HL-60 (cell line): Measurements from ENCODE around the gene LRRK1.

ENCODE experiments used
- DNase-seq, 2 experiments: peaks; one replicate each; pipeline ENCODE4 v3.0.0-alpha.2; 2010 to 2020; ENCODE audit warnings: low read depth in 1 of 2, low spot score in 1 of 2
- H3K27ac ChIP-seq: fragments of 250-450 bp; sonication (Bioruptor Pico); replicated peaks from 2 replicates; pipeline ENCODE4 v1.5.1; 2020; ENCODE audit warnings: mild to moderate bottlenecking, moderate library complexity
- H3K27me3 ChIP-seq: fragments of 250-450 bp; sonication (Bioruptor Pico); 2 replicates; pipeline ENCODE4 v1.5.1; 2021; ENCODE audit warnings: mild to moderate bottlenecking, moderate library complexity; ENCODE audit not compliant: insufficient read depth, poor library complexity, severe bottlenecking
- H3K4me3 ChIP-seq: replicated peaks from 2 replicates; pipeline ENCODE4 v1.5.1; 2011; ENCODE audit warnings: mild to moderate bottlenecking, control low read depth, low read length; ENCODE audit not compliant: insufficient read depth
- GABPA ChIP-seq: IDR thresholded peaks from 2 replicates; pipeline ENCODE4 v1.6.1; 2012; ENCODE audit warnings: low read depth
- POLR2AphosphoS5 ChIP-seq: IDR thresholded peaks from 2 replicates; pipeline ENCODE4 v1.6.1; 2012; ENCODE audit warnings: low read depth
- SPI1 ChIP-seq: IDR thresholded peaks from 2 replicates; pipeline ENCODE4 v1.6.1; 2012; ENCODE audit warnings: low read depth, mild to moderate bottlenecking, borderline replicate concordance
- TF ChIP-seq, protein P1 (sequence below): IDR thresholded peaks from one replicate; pipeline ENCODE4 v1.5.1; 2011; ENCODE audit warnings: low read length, control low read depth, inconsistent platforms; ENCODE audit not compliant: insufficient read depth
- TF ChIP-seq, protein P2 (sequence below): IDR thresholded peaks from 2 replicates; pipeline ENCODE4 v1.6.1; 2012; ENCODE audit warnings: low read depth; ENCODE audit not compliant: insufficient replicate concordance

The LRRK1 gene

DNA sequence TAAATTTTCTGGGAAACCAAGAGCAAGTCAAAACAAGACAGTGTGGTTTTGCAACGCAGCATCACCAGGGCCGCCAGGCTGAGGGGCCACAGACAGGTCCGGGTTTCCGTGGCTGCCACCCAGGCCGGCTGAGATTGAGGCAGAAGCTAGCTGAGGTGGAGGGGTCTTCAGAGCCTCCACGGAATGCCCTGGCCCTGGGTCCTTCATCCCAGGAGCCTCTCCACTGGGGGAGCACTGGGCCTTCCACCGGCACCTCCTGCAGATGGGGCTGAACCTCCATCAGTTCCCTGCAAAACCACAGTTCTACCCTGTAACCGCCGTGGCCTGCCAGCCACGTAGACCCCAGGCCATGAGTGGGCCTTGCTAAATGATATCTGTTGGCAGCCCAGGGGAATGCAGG lies 180.0 kb downstream of the LRRK1 start:
- H3K27me3 ChIP-seq = no peaks in the 10 kb centered on the region
- no peak overlapping the region for H3K4me3 ChIP-seq
- TF ChIP-seq, protein P1, sequence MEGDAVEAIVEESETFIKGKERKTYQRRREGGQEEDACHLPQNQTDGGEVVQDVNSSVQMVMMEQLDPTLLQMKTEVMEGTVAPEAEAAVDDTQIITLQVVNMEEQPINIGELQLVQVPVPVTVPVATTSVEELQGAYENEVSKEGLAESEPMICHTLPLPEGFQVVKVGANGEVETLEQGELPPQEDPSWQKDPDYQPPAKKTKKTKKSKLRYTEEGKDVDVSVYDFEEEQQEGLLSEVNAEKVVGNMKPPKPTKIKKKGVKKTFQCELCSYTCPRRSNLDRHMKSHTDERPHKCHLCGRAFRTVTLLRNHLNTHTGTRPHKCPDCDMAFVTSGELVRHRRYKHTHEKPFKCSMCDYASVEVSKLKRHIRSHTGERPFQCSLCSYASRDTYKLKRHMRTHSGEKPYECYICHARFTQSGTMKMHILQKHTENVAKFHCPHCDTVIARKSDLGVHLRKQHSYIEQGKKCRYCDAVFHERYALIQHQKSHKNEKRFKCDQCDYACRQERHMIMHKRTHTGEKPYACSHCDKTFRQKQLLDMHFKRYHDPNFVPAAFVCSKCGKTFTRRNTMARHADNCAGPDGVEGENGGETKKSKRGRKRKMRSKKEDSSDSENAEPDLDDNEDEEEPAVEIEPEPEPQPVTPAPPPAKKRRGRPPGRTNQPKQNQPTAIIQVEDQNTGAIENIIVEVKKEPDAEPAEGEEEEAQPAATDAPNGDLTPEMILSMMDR = no peak
- TF ChIP-seq, protein P2, sequence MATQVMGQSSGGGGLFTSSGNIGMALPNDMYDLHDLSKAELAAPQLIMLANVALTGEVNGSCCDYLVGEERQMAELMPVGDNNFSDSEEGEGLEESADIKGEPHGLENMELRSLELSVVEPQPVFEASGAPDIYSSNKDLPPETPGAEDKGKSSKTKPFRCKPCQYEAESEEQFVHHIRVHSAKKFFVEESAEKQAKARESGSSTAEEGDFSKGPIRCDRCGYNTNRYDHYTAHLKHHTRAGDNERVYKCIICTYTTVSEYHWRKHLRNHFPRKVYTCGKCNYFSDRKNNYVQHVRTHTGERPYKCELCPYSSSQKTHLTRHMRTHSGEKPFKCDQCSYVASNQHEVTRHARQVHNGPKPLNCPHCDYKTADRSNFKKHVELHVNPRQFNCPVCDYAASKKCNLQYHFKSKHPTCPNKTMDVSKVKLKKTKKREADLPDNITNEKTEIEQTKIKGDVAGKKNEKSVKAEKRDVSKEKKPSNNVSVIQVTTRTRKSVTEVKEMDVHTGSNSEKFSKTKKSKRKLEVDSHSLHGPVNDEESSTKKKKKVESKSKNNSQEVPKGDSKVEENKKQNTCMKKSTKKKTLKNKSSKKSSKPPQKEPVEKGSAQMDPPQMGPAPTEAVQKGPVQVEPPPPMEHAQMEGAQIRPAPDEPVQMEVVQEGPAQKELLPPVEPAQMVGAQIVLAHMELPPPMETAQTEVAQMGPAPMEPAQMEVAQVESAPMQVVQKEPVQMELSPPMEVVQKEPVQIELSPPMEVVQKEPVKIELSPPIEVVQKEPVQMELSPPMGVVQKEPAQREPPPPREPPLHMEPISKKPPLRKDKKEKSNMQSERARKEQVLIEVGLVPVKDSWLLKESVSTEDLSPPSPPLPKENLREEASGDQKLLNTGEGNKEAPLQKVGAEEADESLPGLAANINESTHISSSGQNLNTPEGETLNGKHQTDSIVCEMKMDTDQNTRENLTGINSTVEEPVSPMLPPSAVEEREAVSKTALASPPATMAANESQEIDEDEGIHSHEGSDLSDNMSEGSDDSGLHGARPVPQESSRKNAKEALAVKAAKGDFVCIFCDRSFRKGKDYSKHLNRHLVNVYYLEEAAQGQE = no peak
- TF ChIP-seq GABPA (no peak), SPI1 (no peak), POLR2AphosphoS5 (no peak)
- H3K27ac ChIP-seq = no peak overlapping the region
- DNase-seq = no peak

DNA sequence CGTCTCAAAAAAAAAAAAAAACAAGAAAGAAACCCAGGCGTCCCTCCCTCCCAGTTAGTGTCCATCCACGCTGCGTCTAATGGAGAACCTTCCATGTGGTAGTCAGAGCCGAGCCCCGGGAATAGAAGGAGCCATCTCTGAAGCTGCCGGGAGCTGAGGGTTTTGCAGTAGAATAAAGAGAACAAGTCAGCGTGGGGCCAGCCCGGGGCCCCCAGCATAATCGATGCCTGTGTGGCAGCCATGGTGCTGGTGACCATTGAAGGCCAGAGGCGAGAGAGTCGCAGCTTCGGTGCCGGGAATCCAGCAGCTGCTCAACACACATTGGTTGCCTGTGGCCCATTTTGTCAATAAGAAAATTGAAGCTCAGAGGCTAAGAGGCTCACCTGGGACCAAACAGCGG lies 181.0 kb downstream of the LRRK1 start:
- H3K4me3 ChIP-seq = no peak overlapping the region
- TF ChIP-seq POLR2AphosphoS5 = no peak
- TF ChIP-seq SPI1 = no peak
- no peak for TF ChIP-seq GABPA
- DNase-seq = no peak
- no peaks in the 10 kb centered on the region for H3K27me3 ChIP-seq
- H3K27ac ChIP-seq = no peak overlapping the region

DNA sequence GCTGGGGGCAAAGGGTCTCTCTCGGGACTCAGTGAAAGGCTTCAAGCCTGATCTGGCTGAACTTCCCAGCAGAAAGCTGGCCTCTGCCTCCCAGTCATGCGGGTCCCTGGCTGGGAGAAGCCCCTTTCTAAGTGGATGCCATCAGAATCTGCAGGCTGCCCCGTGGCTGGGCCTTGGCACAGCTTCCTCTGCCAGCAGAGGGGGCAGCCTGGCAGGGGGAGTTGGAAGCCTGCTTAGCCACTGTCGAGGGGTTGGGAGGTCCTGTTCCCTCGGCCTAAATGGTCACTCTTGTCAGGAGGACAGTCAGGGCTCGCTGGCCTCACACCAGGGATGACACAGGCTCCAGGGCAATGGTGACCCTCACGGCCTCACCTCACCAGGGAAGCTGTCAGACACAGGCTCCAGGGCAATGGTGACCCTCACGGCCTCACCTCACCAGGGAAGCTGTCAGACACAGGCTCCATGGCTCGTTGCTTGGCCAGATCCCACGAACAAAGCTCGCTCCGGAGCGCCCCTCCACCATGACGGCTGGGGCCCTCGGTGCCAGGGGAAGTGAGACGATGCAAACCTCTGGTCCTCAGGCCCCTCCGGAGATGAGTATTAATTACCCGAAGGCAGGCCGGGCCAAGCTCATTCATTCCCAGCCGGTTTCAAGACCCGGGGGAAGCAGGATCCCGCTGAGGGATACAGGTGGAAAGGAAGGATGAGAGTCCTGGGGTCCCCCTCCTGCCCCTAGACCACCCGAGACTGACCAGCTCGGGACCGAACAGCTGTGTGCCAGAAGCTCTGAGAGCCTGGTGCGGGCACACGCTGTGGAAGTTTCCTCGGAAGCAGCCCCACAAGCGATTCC lies 181.7 kb downstream of the LRRK1 start:
- Histone ChIP-seq H3K27ac (no peak overlapping the region), H3K27me3 (no peaks in the 10 kb centered on the region), H3K4me3 (no peak overlapping the region)
- TF ChIP-seq, protein P2 = no peak
- TF ChIP-seq POLR2AphosphoS5 (no peak), GABPA (no peak), SPI1 (no peak)
- TF ChIP-seq, protein P1 = no peak
- no peak for DNase-seq

DNA sequence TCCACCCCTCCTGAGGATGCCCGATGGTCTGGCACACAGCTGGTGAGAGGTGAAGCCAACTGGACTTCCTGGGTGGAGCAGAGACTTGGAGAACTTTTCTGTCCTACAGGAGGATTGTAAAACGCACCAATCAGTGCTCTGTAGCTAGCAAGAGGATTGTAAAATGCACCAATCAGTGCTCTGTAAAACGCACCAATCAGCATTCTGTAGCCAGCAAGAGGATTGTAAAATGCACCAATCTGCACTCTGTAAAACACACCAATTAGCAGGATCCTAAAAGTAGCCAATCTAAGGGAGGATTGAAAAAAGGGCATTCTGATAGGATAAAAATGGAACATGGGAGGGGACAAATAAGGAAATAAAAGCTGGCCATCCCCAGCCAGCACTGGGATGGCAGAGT lies 182.5 kb downstream of the LRRK1 start:
- TF ChIP-seq SPI1 (no peak), GABPA (no peak), POLR2AphosphoS5 (no peak)
- TF ChIP-seq, protein P1 = no peak
- TF ChIP-seq, protein P2 = no peak
- no peak for DNase-seq
- Histone ChIP-seq H3K27me3 (no peaks in the 10 kb centered on the region), H3K4me3 (no peak overlapping the region), H3K27ac (no peak overlapping the region)
